Inflammatory macrophage (primary cell): Measurements from ENCODE around the gene OPCML.

Experiments
- DNase-seq, 2 donors: peaks; one replicate each; pipeline ENCODE4 v3.0.0-alpha.2; 2020 to 2022

The OPCML gene

DNA sequence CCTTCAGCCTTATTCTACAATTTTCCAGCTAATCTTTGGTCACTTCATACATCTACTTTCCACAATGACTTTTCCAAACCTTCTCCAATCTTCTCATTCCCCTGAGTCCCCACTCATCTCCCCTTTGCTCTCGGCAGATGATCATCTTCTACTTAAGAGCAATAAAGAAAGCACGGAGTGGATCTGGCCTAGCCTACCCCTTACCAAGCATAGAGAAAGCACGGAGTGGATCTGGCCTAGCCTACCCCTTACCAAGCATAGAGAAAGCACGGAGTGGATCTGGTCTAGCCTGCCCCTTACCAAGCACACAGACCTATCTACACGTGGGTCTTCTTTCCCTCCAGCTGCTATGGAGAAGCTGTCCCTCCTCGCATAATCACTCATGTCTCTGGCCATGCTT is 558.6 kb downstream of the OPCML start:
- DNase-seq = no peak

DNA sequence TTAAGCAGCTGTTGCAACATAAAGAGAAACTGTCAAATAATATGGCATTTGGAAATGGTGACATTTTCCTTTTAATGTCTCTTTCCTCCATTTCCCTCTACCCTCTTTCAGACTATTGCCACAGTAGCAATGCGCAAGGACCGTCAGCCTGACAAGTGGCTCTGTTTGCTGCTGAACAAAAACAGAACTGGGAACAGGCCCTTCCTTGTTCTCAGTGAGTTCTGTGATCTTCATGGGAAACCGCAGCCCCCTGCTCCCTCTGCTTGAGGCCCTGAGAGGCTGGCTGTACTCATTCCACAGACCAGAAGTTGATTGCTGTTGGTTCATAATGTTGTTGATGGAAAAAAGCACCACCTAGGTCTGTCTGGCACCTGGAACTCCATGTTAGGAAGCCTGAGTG is 559.7 kb downstream of the OPCML start:
- no peak for DNase-seq

DNA sequence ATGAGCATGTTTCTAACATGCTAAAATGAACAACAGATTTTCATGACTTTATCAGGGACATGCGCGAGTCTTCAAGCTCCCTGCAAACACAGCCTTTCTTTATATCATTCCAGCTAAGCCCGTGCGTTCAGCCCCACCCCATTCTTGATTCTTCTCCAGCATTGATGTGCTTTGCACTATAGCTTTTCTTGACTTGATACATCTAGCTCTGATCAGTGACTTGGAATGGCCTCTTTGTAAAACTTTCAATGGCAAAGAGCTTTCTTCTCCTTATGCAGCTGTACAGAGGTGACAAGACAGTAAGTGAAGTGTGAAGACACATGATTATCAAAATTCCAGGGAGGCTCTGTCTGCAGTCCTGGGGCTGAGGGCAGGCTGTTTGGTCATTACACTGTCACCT is 561.0 kb downstream of the OPCML start:
- no peak for DNase-seq

DNA sequence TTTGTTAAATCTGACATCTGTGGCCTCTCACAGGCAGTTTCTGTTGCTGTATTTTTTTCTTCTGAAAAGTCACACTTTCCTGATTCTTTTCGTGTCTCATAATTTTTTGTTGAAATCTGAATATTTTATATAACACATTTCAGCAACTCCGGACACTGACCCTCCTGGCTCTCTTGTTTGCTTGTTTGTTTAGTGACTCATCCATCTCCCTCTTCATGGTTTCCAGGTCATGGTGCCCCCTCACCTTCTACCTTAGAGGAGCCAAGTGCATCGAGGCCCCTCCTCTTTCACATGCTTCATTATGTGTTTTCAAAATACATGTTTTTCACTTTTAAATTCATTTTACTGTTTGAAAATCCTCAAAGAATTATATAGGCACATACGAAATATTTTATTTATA is 562.4 kb downstream of the OPCML start:
- DNase-seq = no peak

DNA sequence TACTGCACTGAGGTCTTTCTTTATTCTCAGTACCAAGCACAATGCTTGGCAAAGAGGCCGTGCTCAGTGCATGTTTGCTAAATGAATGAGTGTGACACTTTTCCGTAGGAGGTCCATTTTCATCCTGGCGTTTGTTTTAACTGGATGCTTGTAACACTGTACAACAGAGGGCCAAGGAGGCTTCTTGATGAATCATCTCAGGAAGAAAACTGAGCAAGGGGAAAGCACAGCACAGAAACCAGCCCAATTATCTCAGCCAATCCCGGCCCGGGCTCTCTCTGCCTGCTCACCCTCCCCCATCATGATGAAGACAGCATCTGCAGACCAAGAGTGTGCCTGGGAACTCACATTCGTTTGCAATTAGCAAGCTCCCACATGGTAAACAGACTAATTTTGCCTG is 570.3 kb downstream of the OPCML start:
- no peak for DNase-seq

DNA sequence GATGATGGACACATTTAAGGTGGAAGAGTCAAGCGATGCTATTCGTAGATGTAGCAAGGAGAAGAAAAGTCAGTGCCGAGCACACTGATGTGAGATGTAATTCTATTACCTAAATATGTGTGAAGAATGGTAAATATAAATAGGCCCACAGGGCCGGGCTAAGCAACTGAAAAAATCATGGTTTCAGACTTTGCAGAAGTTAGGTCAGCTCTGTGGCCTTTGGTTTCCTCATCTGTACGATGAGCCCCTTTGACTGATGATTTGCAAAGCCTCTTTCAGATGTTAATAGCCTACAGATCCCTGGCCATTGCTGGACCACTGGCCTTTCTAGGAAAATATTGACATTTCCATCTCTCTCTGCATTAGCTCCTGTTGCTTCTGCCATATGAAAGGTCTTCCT is 570.8 kb downstream of the OPCML start:
- no peak for DNase-seq

DNA sequence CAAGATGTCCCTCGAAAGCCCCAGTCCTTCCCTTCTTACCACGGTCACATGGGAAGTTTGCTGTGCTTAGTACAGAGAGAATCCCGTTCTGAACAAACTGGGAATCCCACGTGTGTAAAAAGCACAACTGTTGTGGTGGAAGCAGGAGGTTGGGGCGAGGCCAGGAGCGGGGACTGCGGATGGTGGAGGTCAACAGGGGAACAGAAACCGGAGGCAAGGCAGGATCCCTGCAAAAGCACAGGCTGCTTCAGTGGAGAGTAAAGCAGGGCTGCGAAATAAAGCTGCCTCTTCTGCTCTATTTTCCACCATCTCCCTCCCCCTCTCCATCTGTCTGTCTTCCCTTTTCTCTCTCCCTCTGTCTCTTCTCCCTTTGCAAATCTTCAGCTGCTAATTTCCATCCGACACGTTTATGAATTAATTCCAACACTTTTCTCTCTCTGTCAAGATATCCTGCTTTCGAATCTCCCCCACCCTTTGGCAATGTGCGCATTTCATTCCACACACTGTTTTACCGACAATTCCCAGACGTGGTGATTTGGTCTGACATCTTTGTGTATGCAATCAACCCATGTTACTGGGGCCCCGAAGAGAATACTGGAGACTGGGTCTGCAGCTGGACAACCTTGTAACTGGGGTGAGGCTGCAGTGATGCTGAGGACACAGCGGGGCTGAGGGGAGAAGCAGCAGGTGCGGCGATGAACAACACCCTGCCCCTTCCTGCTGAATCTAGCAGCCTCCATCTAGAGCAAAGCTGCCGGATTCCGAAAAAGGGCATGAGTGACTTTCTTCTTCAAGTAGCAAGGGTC is 571.8 kb downstream of the OPCML start:
- DNase-seq = no peak

DNA sequence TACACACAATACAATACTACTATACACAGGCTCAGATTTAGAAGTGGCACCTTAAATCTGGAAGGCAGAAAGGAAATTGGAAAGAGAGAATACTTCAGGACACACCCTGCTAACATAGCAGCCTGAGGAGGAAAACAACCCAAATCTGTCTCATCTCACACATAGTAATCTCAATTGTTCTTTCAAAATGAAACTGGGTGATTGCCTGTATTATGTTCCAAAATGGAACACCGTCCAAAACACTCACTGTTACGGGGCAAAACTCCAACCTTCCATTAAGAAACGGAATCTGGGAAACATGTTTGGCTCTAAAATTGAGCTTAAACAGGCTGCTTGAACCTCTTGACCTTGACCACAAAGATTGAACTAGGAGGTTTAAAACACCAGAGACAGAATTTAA is 572.6 kb downstream of the OPCML start:
- no peak for DNase-seq

DNA sequence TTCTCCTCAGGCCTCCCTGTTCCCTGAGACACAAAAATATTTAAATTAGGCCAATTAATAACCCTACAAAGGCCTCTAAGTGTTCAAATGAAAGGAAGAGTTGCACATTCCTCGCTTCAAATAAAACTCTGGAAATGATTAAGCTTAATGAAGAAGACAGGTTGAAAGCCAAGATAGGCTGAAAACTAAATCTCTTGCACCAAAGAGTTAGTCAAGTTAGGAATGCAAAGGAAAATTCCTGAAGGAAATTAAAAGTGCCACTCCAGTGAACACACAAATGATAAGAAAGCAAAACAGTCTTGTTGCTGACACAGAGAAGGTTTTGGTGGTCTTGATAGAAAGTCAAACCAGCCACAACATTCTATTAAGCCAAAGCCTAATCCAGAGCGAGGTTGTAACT is 574.4 kb downstream of the OPCML start:
- DNase-seq = no peak

DNA sequence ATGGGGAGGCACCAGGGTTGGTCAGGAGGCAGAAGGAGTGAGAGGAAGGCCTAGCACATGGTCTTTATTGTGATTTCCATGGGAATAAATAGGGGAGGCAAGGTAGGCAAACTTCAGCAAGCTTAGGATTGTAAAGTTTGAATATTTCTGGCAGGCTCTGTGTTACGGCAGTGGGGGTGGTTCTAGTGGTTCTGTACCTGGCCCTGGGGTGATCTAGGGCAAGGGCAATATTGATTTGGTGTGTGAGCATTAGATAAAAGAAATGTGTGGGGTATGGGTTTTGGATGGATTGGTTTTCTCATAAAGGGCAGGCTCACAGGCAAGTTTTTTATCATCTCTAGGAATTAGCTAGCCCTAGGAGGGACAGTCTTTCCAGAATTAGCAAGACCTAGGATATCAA is 584.0 kb downstream of the OPCML start:
- DNase-seq = no peak

DNA sequence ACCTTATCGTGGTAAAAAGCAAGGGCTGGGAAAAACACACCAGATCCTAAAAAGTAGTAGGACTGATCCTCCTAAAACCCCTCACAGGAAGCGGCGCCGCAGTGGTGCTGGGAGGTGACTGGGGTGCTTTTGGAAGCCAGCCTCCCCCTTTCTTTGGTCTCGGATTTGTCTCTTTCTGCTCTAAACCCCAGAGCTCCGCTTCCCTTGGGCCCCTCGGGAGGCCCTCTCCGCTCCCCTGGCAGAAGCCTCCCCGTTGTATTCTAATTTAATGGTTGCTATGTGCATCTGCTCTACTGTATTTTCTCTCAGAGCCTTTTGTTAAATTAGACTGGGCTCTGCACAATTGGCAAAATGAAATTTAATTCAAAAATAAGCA is 587.7 kb downstream of the OPCML start:
- DNase-seq = no peak

DNA sequence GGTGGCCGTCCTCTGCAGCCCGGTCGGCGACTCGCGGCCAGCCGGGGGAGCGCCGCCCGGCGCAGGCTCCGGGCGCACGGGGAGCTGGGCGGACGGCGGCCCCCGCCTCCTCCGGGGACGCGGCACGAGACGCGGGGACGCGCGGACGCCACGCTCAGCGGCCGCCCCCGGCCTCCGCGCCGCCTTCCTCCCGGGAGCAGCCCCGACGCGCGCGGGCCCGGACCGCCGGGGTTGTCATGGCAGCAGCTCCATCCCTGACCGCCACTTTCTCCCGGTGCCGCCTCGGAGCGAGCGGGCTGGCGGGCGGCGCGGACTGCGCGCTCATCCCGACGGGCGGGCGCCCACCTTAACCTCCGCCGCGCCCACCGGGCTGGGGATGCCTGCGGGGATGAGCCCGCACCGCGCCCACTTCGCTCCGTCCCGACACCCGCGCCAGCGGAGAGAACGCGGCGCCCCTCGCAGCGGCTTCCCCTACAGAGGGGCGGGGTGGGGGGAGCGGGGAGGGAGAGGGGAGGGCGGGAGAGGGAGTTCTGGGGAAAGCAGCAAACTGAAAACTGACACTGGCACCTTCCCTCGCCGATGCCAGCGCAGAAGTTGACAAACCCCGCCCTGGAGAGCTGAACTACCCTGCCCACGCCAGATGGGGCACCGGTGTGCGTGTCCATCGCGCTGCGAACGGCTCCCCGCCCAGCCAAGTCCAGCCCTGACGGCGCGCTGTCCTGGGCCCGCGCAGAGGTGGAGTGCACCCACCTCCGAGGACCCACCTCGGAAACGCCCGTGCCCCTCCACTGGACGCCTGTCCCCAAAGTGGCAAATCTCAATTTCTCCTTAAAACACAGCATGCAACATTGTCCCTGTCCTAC is 588.4 kb downstream of the OPCML start:
- DNase-seq = no peak

DNA sequence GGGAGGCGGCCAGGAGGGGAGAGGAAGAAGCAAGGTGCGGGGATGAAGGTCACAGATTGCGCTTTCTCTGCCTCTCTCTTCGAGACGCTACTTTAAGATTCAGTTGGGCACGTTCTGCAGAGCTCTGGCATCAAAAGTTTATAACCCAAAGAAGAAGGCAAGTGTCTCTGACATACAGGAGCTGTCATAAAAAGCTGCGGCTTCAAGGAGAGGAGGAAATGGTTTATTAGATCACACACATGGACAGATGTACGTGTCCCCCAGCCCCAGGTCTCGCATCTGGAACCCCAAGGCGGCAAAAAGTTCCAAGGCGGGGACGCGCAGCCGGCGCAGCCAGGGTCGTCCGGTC is 589.0 kb downstream of the OPCML start:
- DNase-seq = no peak

DNA sequence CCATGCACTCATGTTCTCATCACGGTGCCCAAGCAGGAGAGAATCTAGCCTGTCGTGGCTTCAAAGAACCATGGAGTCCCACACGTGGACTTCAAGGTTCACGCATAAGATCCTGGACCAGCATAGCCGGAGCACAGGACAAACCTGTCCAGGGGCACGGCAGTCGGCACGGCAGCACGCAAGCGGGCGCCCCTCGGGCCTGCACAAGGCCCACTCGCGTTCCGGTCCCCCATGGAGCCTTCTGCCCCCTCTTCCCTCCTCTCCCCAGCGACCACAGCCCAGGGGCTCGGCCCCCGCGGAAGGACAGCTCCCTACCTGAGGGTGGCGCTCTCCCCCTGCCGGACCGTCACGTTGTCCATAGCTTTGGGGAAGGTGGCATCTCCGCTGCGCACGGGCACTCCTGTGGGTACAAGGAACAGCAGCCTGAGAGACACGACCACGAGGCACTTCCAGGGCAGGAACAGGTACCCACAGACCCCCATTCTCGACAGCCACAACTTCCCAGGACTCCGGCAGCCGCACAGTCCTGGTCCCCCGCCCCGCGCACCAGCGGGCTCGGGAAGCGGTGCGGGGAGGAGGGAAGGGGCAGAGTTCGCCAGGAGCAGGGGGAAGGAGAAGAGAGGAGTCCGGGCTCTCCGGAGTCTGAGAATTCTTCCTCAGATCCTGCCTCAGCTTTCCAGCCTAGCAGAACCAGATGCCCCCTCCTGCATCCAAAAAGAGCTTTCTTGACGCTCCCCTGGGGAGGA is 589.5 kb downstream of the OPCML start:
- no peak for DNase-seq

DNA sequence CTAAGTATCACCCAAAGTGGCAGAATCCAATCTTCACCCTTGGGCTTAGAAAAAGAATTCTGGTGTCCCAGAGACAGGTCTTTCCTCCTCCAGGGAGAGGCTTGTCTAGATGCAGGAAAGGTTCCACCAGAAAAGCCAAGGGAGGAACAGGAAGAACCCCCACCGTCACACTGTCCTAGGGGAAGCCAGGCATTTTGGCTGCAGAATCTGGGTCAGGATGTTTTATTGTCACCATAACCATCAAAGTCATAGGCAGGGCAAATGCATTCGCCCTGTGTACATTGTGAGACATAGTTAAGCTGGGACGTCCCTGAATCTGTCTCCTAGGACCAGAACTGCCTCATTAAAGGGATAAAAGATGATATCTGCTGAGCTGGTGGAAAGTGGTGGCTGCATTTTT is 590.5 kb downstream of the OPCML start:
- no peak for DNase-seq

DNA sequence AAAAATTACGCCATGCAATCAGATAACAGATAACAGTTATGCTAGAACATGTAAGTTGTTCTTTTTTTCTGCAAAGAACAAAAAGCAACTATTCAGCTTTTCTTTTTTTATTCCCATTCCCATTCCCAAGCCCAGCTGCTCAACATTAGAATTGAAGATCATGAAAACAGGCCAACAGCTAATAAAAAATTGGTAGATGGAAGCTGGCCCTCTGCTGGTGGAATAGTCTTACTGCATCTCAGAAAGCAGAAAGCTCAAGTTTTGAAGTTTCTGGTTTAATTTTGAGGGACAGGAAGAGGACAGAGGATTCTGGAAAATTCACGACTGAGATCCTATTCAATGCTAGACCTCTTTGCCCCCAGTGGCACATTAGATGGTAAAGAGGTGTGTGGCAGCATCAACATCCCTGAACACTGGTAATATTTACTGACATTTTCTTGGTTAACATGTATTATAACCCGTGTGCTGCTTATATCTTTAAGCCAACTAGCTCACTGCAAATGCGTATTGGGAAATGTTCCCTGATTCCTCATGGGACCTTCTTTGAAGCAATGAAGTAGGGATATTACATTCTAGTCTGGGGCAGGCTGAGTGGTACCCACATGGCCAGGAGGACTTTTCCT is 591.2 kb downstream of the OPCML start:
- DNase-seq = peak in 1 of 2 donors; percentile 3

DNA sequence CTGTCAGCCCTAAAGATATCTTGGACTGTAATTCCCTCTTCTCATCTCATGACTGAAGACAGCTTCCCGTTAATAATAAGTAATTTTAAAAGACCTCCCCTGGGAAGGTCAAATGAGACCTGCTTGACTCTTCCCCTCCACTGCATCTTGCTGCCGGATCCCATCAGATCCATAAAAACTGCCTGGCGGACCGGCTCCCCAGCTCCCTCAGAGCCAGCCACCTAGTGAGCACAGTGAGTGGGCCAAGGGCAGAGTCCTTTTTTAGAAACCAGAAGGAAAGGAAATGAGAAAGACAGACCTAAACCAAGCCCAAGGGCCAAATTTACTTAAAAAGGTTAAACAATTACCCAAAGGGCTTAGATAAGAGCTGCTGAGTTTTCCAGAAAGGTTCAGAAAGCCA is 595.3 kb downstream of the OPCML start:
- no peak for DNase-seq

DNA sequence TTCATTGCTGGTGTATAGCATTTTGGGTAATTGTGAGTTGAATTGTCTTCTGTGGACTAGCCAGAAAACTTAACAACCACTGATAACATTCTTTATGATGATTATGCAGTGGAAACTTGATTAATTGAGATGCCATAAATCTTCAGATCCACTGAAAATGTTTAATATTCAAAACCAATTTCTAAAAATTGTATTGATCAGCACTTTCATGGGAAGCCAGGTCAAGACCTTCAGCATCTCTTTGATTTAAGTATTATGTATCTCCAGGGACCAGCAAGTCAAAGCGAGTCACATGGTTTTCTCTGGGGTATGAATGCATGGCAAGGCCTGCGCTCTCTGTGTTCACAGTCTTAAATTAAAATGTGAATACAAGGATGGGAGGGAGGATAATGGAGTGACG is 596.9 kb downstream of the OPCML start:
- no peak for DNase-seq

DNA sequence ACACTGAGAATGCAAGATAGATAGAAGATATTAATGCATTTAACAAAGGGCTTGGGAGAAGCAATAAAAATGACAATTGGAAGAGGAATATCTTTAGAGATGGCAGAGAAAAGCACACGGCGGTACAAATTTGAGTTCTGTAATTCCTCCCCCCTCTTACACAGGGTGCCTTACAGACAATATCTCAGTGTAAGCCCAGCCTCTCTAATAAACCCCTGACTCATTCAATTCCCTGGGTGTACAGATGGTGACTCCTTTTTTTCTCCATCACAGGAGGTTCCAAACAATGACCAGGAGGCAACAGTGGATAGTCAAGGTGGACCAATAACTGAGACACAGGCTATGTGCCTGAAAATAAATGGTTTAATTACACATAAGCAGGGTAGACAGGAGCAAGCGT is 598.6 kb downstream of the OPCML start:
- DNase-seq = no peak

DNA sequence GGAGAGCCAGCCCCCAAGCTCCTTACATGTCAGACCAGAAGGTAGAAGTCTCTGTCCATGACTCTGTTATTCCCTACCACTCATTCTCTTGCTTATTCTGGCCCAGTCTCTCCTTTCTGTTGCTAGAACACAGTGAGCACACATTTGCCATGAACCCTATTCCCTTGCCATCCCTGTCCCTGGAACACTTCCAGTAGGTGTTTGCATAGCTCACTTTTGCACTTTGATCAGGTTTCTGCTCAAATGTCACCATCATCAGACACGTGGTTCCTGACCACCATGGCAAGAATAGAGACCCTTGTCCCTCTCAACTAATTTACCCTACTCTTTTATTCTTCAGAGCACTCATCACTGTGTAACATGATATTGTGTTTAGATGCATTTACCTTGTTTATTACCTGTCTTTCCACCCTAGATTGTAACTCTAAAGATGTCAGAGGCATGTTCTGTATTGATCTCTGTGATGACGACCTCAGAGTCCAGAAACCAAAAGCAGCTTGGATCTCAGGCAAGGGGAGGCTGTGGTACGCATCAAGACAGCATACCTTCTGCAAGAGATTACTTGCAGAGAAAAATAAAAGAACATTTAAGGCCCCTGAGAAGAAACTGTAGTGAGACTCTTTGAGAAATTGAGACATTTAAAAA is 606.4 kb downstream of the OPCML start:
- no peak for DNase-seq

DNA sequence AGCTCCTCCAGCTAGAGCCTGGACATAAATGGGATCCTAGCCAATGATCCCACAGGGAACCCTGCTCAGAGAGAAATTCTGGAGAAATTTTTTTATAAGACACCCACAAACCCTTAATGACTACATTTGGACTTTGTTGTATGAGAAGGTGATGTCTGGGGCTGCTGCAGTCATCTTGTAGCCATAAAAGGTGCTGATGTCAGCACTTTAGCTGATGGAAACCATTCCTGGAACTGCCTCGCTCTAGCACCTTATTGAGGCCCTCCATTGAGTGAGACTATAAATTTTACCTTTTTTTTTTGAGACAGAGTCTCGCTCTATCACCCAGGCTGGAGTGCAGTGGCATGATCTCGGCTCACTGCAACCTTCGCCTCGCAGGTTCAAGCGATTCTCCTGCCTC is 610.7 kb downstream of the OPCML start:
- DNase-seq = no peak

DNA sequence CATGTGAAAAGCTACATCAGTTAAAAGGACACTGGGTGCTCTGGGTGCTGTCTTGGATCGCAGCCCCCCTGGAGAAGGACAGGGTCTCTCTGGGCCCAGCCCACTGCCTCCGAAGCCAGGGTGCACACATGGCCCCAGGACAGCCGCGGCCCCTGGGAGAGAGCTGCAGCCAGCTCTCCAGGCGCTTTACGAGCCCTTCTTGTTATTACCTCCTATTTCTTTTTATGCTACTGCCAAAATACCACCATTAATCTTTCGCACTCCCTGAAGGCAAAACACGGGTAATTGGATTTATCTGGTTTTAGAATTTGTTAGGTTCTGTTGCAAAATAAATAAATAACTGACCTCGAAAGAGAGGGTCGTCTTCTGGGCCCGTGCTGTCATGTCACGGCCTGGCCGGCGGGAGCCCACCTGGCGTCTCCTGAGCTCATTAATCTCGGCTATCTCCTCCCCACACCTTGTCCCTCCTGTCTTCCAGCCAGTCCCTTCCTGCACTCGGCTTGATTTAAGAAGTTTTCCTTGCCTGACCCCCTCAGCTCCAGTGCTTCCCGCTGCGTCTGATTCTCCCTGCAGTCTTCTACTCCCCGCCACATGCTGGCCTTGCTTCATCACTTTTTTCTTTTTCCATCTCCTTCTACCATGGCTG is 611.7 kb downstream of the OPCML start:
- no peak for DNase-seq
